Occipital lobe (tissue), 2 donors: ENCODE results near the gene ERLIN1. TPM values are rescaled to one million over a fixed set of nuclear protein-coding genes. Genes with fewer than 3 reads are reported as not detected.

ENCODE experiments used
- DNase-seq: peaks from one replicate; lab custom pipeline; 2025; lab: John Stamatoyannopoulos, UW
- total RNA-seq: library from RNA; depleted of rRNA; stranded (reverse); fragments of >200 nt; gene quantifications from one replicate; pipeline ENCODE4 v1.2.3, GENCODE V29; 2014

ERLIN1 gene
- total RNA-seq: 9.8 TPM

DNA sequence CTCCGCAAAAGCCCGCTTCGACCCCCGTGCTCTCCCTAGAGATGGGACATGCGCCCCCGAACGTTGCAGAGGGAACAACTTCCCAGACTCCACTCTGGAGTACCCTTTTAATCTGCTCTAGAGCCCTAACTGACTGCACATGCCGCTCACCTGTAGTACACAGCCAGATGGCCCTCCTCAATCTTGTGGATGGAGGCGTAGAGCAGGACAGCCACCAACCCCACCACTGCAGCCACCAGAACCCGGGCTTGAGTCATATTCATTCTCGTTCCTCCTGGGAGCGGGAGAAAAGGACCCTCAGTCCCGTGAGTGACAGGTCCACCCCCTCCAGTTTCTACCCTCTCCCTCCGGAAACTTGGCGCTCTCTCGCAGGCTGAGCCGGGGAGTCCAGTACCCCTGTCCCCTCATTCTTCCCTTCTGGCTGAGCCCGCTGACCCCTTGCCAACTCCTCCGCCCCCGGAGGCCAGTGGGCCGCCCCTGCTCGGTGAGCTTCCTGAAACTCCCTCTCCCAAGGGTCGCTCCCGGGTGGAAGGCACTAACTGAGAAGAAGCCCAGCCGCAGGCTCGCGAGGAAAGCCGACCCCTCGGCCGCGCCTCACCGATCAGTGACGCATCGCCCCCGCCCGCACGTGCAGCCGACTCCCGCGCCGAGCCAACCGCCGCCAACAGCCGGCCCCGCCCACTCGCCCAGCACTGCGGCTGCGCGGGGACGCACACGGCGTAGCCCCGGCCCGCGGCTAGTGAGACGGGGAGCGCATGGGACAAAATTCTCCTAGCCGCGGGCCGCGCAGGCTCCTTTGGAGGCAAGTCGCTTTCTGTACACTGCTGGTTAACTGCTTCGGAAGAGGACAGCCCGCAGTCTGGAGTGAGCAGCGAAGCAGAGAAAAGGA, at the start of gene ERLIN1:
ERLIN1 (minus strand) TSS at position 666 of the 889 bp plus-strand sequence; CDS start at position 263, 403 bp downstream.
- DNase-seq: peak; percentile 85

DNA sequence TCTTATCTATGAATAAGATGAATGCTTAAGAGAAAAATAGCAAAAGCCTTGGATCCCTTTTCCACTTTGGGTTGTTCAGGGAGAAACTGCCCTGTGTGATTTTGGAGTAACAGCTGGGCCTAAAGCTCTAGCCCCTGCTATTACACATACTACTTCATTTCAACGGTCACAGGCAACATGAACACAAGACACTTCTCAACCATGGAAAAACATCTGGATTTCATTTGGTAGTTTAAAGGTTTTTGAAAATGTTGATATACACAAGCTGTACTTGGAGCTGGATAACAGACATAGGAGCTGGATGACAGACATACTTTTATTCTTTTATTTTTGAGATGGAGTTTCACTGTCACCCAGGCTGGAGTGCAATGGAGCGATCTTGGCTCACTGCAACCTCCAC, 46.3 kb upstream of the ERLIN1 start:
- no peak for DNase-seq

DNA sequence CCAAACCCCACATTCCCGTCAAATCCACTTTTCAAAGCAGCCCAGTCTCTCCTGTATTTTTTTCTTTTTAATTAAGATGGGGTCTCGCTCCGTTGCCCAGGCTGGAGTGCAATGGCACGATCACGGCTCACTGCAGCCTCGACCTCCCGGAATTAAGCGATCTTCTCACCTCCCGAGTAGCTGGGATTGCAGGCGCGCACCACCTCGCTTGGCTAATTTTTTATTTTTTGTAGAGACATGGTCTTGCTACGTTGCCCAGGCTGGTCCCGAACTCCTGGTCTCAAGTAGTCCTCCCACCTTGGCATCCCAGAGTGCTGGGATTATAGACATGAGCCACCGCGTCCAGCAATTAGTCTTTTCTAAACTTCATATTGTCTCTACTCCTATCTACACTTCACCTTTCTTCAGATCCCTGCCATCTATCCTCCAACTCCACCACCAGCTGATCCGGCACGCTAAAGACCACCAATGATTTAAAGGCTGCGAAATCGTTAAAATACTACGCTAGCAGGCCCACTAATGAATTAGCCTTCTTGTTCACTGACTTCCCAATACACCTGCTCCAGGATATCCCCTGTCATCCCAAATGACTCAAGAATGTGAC, 44.1 kb upstream of the ERLIN1 start:
- no peak for DNase-seq

DNA sequence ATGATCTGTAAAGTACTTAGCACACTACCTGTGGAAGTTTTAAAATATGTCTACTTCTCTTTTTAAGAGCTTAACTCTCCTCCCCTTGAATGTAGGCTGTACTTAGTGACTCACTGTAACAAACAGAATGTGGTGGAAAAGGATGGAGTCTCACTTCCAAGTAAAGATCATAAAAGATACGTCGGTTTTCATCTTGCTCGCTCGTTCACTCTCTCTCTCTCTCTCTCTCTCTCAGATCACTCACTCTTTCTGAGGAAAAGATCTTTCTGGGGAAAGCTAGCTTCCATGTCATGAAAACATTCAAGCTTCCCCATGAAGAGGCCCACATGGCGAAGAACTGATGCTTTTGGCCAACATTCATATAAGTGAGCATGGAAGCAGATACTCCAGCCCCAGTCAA, 38.0 kb upstream of the ERLIN1 start:
- DNase-seq: no peak

DNA sequence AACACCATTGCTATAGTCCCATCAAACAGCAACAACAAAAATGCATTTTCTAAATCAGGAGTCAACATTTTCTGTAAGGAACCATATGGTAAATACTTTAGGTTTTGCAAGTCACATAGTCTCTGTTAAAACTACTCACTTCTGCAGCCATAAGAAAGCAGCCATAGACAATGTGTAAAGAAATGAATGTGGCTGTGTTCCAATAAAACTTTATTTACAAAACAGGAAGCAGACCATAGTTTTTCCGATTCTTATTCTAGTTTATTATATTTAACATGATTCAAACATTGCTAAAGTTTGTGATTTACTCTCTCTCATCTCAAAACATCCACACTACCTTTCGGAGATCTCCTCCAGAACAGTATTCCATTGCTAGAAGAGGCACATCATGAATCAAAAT, 36.7 kb upstream of the ERLIN1 start:
- DNase-seq: no peak

DNA sequence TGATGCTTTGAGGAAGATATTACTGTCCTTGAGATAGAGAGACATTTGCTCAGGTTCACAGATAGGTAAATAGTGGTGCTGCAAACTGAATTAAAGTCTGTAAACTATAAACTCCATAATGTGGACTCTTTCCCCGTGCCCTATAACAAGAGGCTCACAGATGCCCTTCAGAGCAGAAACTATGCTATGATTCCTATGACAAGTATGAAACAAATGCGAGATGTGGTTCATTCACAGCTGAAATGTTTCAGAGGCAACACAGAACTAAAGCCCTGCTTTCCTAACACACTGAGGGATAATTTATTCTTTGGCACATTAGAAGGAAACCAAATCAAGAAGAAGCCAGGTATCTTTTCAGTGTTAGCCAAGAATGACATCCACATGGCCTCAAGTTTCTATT, 30.2 kb upstream of the ERLIN1 start:
- DNase-seq: no peak

DNA sequence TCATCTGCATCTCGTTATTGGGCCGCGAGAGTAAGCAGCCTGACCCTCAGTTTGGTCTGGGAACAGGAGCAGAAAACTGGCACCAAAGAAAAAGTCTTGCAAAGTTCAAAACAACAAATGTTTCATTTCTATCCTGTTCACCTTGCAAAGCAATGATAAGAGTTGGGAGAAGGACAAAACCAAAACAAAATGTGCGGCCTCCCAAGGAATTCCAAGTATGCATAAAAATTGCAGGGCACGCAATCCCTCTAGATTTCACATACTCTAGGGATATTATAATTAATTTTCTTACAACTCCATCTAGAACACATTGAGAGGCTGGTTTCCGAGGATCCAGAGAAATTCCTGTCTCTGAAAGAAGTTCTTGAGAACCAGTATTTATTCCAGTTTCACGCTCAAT, 23.5 kb upstream of the ERLIN1 start:
- DNase-seq: no peak

DNA sequence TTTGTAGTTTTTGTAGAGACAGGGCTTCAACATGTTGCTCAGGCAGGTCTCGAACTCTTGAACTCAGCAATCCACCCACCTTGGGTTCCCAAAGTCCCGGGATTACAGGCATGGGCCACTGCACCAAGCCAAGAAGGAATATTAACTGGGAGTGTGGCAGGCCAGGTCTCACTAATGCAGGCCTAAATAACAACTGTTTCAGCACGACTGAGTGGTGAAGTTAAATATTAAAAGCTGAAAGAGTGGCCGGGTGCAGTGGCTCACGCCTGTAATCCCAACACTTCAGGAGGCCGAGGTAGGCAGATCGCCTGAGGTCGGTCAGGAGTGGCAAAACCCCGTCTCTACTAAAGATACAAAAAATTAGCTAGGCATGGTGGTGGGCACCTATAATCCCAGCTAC, 22.4 kb upstream of the ERLIN1 start:
- no peak for DNase-seq

DNA sequence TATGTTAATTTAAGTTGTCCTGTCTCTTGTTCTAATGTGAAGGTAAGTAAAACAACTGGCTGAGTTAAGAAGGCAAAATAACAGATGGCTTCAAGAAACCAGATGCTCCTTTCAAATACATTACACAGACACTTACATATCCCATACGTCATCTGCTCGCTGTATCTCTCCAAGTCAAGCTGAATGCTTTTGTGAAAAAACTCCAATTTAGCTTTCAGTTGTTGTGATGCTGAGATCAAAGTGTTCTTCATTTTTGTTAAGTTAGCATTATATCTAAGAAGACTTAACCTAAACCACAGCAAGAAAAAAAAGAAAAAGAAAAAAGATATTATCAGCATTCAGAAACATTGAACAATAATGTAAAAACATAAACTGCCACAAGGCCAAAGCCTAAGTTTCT, 18.5 kb upstream of the ERLIN1 start:
- DNase-seq: no peak

DNA sequence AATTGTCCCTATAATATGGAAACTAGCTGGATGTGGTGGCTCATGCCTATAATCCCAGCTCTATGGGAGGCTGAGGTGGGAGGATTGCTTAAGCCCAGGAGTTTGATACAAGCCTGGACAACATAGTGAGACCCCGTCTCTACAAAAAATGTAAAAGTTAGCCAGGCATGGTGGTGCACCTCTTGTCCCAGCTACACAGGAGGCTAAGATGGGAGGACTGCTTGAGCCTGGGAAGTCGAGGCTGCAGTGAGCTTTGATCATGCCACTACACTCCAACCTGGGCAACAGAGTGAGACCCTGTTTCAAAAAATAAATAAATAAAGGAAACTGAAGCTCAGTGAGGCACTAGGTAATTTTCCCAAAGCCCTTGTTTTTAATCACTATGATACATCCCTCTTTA, 15.7 kb upstream of the ERLIN1 start:
- DNase-seq: no peak

DNA sequence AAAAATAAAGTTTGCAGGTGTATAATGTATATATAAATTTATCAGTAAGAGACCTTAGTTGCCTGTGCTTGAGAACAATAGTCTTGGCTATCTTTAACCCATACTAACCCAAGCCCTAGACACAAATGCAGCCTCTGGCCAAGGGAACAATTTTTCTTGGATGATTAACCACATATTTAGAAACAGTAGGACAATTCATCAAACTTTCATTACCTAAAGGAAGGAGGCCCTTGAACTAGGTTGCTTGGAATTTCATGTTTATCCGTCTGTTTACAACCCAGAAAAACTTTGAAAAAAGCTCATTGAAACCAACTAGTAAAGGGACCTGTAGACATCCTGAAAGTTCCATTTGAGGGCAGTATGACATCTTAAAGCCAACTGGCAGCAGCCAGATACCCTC, 8.9 kb upstream of the ERLIN1 start:
- DNase-seq: no peak

DNA sequence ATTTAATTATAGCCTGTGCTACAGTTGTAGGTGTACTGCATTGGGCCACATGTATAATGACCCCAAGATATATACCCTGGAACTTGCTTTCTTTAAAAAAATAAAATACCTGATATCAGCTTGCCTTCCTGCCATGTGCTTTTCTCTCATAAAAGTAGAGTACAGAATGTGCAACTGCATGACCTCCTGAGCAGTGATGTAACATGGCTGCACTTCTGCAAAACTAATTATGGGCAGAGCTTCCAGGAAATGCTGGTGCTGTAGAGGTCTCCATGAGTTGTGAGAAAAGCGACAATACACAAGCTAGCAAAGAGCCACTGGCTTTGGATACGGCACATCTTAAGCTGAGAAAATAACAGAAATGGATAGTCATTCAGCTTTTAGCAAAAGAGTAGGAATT, 6.5 kb upstream of the ERLIN1 start:
- DNase-seq: no peak

DNA sequence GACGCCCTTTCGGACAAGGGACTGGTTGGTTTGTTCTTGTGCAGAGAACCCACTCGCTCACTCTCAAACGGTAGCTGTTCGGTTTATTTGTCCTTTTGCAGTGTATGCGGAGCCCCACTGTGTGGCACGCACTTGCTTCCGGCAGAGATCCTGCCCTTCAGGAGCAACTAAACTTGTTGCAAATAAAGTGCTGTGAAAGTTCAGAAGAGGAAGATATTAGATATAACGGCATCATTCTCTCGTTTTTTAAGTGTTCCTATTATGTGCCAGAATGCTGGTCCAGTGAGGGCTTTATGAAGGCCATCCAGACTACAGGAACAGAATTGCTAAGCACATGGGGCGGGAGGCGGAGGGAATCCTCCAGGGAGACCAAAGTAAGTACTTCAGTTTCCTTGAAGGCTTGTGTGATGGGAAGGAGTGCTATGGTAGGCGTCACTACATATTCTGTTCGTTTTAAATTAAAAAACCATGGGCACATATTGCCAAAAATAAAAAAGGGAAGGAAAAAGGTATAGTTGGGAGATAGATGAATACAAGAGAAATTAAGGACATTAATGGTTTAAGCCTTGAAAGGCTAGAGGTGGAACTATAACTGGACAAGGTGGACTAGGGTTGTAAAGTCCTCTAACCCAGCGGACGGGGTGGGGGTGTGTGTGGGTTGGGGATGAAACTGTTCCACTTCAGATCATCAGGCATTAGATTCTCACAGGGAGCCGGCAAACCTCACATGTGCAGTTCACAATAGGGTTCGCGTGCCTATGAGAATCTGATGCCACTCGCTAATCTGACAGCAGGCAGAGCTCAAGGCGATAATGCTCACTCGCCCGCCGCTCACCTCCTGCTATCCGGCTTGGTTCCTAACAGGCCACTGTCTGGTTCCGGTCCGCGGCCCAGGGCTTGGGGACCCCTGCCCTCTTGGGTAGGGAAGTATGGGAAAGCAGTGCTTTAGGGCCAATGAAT, 704 bp upstream of the ERLIN1 start:
- DNase-seq: peak; percentile 31

DNA sequence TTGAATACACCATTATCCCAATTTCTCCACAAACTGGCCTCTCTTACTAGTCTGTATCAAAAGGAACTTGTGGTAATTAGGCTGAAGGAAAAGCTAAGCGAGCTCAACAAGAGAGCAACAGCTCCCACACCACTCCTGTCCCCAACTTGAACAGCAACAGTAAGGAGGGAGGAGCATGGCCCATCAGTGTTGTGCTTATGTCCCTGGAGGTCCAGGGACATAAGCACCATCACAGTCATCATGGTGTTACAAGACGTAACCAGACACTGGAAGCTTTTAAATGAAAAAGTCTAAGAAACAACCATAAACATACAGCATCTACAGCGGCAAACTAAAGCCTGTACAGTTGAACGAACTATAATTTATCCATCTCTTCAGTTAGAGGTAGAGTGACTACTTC, 989 bp downstream of the ERLIN1 start:
- no peak for DNase-seq

DNA sequence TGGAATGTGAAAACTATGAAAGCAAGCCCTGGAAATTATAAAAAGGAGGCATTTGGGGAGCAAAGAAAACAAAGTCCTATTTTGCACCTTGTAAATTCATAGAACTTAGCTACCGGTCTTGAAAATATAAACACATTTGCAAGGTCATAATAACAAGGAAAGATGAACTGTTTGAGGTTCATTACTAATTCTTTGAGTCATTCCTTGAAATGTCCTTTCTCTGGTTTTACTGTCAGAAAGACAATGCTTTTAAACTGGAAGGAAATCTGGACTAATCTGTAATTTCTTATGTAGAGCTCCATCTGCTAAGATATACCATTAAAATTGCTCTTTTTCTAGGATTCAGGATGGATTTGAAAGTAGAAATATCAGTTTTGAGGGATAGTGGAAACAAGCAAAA, 1.4 kb downstream of the ERLIN1 start:
- DNase-seq: no peak

DNA sequence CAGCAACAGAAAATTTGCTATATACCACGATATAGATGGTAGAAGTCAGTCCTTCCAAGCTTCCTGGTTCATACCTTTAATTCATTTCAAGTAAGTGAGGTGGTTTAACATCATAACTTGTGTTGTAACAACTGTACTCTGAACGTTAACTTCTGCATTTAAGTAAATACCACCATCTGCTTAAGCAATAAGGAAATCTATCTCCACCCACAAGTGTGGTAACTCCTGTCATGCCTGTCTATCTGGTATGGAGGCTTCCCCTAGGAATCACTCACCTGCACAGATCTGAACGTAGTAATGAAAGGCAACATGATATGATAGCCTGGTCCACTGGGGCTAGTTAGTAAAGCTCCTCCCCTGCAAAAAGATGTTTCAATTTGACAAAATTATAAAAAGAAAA, 2.3 kb downstream of the ERLIN1 start:
- no peak for DNase-seq

DNA sequence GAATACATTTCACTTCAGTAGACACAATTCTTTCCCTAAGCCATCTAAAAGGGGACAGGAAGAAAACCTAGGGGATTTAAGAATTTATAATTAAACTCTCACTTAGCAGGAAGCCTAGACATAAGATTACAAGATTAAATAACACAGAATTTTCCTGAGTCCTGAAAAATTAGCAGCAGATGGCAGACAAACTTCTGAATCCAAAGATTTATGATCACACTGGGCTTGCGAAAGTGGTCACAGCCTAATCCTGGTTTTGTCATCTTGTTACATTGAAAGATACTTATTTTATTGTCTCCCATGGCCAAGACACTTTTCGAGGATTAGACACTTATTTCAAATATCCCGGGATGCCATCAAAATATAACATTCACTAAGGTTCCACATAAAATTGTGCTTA, 2.9 kb downstream of the ERLIN1 start:
- DNase-seq: no peak

DNA sequence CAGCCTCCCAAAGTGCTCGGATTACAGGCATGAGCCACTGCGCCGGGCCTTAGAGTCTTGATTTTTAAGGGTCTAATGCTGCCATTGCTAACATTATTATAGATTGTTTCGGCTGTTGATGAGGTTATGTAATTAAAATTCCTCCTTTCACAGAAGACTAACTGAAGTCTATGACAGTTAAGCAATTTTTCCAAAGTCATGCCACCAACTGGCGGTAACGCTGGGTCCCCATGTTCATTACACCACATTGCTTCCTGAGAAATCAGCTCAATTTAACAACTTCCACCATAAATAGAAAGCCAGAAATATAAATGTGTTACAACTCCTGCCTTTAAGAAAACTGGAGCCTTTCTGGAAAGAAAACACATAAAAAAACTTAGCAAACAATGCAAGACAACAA, 3.5 kb downstream of the ERLIN1 start:
- no peak for DNase-seq

DNA sequence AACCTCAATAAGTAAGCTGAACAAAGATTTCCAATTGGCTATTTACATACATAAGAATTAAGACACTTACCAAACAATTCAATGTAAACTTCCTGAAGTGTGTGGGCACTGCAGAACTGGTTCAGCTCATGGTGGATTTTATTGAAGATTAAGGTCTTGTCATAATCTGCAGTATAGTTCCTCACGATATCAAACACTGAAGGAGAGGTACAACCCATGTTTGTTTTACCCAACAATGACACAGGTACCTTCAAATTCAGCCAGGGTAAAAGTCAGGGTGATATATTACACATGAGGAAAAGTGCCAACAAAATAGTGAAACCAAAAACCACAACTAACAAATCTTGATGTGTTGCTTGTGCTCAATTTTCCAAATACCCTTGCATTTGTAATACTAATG, 10.0 kb downstream of the ERLIN1 start:
- no peak for DNase-seq

DNA sequence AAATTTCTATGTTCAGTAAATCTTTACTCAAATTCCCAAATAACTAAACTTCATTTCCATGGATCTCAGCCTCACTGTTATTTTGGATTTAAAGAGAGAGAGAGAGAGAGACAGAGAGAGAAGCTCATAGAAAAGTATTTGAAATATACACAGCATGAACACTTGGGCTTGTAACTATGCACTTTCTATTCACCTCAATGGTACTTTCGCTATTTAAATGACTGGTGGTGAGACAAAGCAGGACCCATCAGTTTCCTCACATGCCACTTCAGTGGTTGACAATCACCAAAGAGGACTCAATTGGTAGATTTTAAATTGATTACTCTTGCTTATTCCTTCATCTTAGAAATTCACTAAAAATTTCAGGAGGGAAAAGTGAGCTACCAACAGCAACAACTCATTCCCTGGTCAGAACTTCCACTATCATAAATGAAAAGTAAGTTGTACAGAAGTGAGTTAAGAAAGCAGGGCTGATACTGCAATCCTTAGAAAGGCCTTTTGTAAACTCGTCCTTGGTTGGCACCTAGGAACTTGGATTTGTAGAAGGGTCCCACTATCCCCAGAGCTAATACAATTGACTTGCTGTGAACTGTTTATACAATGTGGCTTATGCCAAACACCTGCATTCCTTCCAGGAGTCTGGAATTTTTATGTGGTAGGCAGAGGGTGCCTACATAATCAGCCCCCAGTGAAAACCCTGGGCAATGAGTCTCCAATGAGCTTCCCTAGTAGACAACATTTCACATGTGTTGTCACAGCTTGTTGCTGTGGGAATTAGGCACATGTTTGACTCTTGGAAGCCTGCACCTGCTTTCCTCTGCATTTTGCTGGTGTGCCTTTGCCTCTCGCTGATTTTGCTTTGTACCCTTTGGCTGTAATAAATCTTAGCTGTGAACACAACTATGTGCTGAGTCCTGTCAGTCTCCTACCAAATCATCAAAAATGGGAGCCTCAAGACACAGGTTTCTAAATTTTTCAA, 10.8 kb downstream of the ERLIN1 start:
- DNase-seq: no peak

DNA sequence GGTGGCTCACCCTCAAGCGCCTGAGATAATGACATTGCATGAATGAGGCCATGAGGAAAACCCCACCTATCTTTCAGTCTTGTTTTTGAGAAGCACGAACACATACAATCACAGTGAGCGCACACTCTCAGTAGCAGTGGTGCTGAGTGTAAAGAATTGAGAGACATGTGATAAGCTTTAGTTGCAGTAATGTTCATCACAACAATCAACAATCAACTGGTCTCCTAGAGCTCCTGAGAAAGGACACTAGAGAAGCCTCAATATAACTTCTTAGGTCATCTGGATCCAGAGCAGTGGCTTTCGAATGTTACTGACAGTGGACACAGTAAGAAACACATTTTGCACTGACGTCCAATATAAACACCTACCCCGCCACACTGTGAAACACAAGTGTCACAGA, 12.8 kb downstream of the ERLIN1 start:
- DNase-seq: no peak
